CD4-positive, alpha-beta T cell treated with Interferon alpha-2 for 1 hour (primary cell): ENCODE measurements around the gene HPX.
A peak's percentile ranks its signal among the peaks of the same experiment; 100 is the strongest.

Source experiments
- DNase-seq, 2 donors: peaks; one replicate each; pipeline ENCODE4 v3.0.0-alpha.2; 2020 to 2022

The HPX gene

GRCh38 chr11:6459099-6459450 is 18.3 kb upstream of the HPX start:
- DNase-seq = no peak

DNA sequence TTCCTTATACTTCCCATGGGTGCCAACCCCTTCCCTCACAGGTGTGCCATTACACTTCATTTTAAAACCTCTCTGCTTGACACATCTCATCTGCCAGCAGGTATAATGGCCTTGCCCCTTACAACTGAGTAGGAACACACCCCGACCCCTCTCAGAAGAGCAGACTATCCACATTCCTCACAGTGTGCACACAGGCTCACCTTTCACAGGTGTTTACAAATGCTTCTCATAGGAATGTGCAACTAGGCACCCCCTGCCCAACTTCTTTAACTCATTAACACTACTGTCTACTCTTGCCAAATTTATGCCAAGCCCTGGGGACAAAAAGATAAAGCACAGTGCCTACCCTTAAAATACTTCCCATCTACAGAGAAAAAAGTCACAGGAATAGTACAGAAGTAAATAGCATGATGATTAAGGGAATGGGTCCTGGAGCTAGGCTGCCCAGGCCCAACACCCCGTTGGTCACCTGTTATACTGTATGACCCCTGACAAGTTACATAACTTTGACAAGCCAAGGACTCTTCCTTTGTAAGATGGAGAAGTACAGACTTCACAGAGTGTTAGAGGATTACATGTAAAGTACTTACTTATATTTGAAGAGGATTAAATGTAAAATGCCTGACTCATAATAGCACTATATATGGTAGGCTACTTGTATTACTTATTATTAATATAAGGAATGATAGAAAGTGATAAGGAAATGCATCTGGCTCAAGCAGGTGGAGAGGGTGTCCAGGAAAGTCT is 17.7 kb upstream of the HPX start:
- DNase-seq = no peak

GRCh38 chr11:6457581-6458320 is 17.0 kb upstream of the HPX start:
- DNase-seq = no peak

DNA sequence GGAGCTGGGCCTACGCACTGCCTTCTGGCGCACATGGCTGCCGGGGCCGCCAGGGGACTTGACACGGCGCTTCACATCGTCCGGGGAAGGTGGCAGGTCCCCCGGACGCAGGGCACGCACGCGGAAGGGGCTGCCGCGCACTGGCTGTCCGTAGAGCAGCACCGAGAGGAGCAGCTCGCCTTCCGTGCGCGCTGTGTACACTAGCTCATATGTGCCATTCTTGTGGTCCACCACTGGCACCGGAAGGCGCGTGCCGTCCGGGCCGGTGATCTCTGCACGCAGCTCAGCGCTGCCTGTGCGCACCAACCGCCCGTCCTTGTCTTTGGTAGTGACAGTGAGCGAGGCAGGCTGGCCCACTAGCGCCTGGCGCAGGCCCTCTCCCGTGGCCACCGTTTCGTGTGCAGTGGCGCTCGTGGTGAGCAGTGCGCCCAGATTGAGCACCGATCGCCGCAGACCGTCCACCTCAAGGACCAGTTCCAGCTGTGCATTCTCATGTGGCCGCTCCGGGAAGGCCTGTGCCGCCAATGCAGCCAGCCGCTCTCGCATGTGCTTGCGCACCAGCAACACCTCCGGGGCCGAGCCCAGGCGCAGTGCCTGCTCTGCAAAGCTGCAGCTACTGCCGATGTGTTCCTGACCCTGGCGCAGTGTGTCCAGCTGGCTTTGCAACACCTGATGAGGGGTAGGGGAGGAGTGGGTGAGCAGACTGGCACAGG is 15.7 kb upstream of the HPX start:
- DNase-seq = no peak

DNA sequence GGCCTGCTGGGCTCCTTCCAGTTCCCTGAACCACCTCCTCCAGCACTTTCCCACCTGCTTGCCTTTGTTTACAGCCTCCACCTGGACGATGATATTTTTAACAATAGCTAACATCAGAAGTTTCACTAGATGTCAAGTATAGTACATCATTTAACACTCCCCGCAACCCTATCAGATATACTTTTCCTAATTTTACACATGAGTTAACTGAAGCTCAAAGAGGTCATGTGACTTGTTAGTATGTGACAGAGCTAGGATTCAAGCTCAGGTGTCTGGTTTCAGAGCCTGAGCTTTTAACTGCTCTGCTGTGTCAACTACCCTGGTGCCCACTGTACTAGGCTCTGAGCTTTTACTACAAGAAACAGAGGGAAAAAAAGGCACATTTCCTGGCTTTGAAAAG is 14.3 kb upstream of the HPX start:
- DNase-seq = no peak

DNA sequence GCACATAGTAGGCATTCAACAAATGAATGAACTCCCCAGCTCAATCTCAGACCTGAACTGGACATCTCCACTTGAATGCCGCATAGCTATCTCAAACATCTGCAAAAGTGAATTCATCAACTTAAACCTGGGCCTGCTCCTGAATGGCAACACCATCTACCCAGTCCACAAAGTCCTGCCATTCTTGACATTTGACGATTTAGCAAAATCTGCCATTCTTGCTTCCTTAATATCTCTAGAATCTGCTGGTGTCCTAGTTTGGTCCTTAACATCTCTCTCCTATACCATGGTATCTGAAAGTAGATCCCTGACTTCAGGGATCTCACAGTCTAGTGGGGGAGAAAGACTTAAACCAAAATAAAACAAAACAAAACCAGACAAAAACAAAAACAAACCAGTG is 12.4 kb upstream of the HPX start:
- no peak for DNase-seq

DNA sequence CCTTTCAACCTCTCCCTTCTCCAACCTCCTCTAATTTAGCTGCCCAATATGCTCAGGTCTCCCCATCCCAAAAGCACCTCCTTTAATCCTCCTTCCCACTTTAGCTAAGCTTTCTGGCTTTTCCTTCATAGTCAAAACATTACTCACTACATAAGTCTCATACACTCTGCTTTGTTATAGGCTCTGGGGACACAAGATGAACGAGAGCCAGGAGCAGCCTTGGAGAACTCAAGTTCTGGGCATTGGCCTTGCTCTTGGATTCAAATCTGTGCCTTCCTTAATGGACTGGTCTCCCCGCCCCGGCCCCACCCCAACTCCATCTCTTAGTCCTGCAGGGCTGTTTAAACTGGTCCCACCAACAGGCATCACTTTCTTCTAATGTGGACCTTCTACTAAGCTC is 11.4 kb upstream of the HPX start:
- no peak for DNase-seq

- DNase-seq = no peak
Measured at GRCh38 chr11:6448574-6448973, 7.8 kb upstream of the HPX start.

GRCh38 chr11:6443269-6444003 is 2.6 kb upstream of the HPX start:
- DNase-seq = peak; percentile 60 to 68

DNA sequence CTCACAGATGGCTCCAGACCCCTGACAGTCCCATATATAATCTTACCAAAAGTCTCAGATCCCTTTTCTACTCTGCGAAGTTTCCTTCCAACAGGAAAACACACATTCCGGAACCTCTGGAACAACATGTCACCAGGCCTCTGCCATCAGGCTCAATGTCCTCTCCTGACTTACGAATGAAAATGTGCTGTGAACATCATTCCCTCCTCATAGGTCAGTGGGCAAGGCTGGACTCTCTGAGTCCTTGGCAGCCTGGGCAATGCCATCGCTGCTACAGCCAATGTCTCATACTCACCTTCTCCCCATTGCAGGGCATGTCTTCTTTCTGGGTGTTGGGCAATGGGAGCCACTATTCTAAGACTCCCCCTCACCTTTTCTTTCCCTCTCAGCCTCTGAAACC is 1.7 kb upstream of the HPX start:
- no peak for DNase-seq

- peak; percentile 37 to 51 for DNase-seq
Measured at GRCh38 chr11:6438979-6439571, 1.7 kb downstream of the HPX start.

GRCh38 chr11:6437993-6438392 is 2.8 kb downstream of the HPX start:
- DNase-seq = peak; percentile 4 to 29

DNA sequence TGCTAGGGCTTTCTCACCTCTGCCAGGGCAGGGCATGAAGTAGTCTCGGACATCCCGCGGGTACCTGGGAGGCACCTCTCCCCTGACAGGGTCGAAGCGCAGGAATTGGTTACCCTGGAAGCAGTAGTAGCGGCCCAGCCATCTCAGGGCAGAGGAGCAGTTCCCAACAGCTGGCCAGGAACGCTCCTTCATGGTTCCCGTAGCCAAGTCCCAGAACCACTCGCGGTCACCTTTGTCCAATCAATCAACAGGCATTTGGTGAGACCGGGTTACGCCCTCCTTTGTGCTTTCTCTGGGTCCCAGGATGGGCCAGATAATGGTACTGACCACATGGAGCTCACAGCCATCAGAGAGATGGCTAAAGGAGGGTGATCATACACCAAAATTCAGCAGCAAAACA is 3.4 kb downstream of the HPX start:
- no peak for DNase-seq

DNA sequence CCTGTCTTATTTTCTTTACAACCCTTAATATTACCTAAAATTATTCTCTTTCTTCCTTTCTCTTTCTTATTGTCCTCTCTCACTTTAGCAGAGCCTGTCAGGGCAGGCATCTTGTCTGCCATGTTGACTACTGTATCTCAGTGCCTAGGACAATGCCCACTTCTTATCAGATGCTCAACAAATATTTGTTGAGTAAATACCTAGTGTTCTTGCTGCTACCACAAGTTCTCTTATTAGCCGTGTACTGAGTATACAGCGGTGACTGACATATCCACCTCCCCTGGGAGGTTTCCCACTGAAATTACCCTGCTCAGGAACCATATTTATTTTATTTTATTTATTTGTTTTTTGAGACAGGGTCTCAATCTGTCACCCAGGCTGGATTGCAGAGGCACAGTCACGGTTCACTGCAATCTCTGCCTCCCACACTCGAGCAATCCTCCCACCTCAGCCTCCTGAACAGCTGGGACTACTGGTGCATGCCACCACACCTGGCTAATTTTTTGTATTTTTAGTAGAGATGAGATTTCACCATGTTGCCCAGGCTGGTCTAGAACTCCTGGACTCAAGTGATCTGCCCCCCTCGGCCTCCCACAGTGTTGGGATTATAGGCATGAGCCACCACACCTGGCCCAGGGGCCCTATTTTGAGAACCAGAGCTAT is 6.7 kb downstream of the HPX start:
- no peak for DNase-seq

GRCh38 chr11:6431861-6432260 is 8.9 kb downstream of the HPX start:
- DNase-seq = no peak

DNA sequence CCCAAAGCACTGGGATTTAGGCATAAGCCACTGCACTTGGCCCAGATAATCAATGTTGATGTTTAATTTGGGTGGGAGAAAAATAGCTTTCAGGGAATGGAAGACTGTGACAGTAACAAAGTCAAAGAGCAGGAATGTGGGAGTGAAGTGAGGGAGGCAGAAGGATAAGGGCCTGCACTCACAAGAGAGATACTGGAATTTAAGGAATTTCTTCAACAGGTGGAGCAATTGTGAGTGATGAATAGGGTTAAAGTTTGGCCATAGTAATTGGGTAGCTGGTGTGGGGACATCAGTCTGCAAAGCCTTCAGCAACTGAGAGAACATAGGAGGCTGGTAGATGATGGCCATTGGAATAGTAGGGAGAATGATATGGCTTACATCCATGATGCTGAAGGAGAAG is 13.3 kb downstream of the HPX start:
- no peak for DNase-seq

GRCh38 chr11:6420677-6421076 is 20.1 kb downstream of the HPX start:
- no peak for DNase-seq

GRCh38 chr11:6419009-6419631 is 21.7 kb downstream of the HPX start, which contains the start of gene APBB1:
TSS of gene APBB1 (minus strand) at chr11:6419094. CDS start at chr11:6411347, 7,747 bp downstream.
- DNase-seq = peak; percentile 68 to 82

GRCh38 chr11:6418557-6419008 is 22.2 kb downstream of the HPX start:
- peak in 1 of 2 donors; percentile 17 for DNase-seq

GRCh38 chr11:6417907-6418556 is 22.8 kb downstream of the HPX start:
- no peak for DNase-seq

DNA sequence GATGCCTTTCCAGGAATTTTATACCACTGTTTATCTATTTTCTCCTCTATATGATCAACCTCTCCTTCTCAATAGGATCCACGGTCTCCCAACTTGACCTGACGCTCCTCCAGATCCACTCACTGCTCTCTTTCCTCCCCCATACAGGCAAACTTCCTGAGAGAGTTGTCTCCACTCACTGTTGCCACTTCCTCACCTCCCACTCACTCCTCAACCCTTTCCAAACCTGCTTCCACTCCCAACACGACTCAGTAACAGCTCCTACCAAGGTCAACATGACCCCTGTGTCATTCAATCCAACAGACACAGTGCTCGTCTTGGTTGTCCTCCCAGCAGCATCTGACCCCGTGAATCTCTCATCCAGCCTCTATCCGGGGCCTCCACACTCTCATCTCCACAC is 25.0 kb downstream of the HPX start:
- DNase-seq = no peak
